Measurements from ENCODE around the gene RELL2.

DNA sequence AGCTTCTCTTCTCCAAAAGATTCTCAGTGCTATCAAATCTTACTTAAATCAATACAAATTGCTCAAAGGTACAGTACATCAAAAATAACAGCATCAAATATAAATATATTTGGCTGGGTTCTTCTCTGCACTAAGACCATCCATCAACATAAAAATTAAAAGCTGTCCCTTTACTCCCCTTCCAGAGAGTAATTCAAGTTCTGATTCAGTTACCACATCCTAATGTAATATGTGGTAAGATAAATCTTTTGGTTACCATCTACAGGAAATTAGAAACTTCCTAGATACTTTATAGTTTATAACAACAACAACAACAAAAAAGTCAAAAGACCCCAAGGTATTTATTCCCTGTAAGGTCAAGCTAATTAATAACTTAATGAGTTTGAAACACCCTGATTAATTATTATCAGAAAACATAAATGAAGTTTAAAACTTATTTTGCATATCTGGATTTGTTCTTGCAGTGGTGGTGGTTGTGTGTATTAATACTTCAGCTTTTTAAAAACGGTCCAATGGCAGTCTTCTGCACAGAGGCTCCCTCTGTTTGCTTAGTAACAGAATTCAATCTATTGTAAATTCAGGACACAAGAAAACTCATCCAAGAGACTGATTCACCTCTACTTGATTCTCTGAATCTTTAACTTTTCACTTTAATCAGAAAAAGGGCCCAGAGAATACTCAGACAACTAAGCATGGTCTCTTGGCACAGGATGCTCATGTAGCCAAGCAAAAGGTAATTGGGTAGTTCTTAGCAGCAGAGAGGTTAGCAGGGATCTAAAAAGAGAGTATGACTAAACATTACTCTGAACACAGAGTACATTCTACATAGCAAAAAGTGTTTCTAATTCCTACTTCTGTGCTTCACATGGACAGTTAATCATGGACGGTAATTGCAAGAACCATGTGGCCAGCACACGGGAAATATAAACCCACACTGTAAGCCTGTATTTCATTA lies 38.1 kb upstream of the RELL2 start:
- TF ChIP-seq, protein P1, sequence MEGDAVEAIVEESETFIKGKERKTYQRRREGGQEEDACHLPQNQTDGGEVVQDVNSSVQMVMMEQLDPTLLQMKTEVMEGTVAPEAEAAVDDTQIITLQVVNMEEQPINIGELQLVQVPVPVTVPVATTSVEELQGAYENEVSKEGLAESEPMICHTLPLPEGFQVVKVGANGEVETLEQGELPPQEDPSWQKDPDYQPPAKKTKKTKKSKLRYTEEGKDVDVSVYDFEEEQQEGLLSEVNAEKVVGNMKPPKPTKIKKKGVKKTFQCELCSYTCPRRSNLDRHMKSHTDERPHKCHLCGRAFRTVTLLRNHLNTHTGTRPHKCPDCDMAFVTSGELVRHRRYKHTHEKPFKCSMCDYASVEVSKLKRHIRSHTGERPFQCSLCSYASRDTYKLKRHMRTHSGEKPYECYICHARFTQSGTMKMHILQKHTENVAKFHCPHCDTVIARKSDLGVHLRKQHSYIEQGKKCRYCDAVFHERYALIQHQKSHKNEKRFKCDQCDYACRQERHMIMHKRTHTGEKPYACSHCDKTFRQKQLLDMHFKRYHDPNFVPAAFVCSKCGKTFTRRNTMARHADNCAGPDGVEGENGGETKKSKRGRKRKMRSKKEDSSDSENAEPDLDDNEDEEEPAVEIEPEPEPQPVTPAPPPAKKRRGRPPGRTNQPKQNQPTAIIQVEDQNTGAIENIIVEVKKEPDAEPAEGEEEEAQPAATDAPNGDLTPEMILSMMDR (conservative IDR thresholded peaks at IDR 0.05): no peak
- TF ChIP-seq EZH2 (IDR thresholded peaks at IDR 0.05; ENCODE audit: low read depth): no peak

Data from PC-9 (cell line).